AG04450 (cell line): ENCODE measurements around the gene GRID1. TPM values are rescaled to one million over a fixed set of nuclear protein-coding genes. Genes with fewer than 3 reads are reported as not detected.

Experiments used
- CTCF ChIA-PET: fragments of 300-600, 350-600 bp; formaldehyde crosslinking; extraction: SDS; loops from one replicate; lab custom pipeline; 2022; ENCODE audit warnings: antibody characterized with exemption, inconsistent platforms; lab: Charles Lee
- POLR2A ChIA-PET: fragments of 350-600 bp; formaldehyde crosslinking; extraction: SDS; loops from one replicate; lab custom pipeline; 2021; ENCODE audit warnings: antibody characterized with exemption, inconsistent platforms; lab: Yijun Ruan, JAX
- DNase-seq: peaks from one replicate; pipeline ENCODE4 v3.0.0-alpha.2; 2011; ENCODE audit warnings: low read depth, low spot score
- H3K27ac ChIP-seq: one replicate; pipeline ENCODE4 v1.5.1; 2012; ENCODE audit warnings: low read depth, low read length, control low read depth
- H3K27me3 ChIP-seq: one replicate; pipeline ENCODE4 v1.6.0; 2012; ENCODE audit warnings: low read length; ENCODE audit not compliant: control insufficient read depth, insufficient read depth
- H3K4me3 ChIP-seq: 2 replicates; pipeline ENCODE4 v1.5.1; 2011; ENCODE audit warnings: mild to moderate bottlenecking, low read depth, low read length, control low read depth
- H3K9me3 ChIP-seq: 2 replicates; pipeline ENCODE4 v1.5.1; 2012; ENCODE audit warnings: low read length; ENCODE audit not compliant: control insufficient read depth, insufficient read depth
- polyA plus RNA-seq: library from polyadenylated mRNA; depleted of rRNA; stranded (reverse); fragments of >200 nt; gene quantifications from 2 replicates; pipeline ENCODE4 v1.2.3, GENCODE V29; 2011
- TF ChIP-seq, protein P1 (sequence below): IDR thresholded peaks from 2 replicates; pipeline ENCODE4 v1.5.1; 2011; ENCODE audit warnings: low read depth, low read length, control low read depth, inconsistent platforms

The GRID1 gene
- polyA plus RNA-seq, 1 experiment, result not detected

DNA sequence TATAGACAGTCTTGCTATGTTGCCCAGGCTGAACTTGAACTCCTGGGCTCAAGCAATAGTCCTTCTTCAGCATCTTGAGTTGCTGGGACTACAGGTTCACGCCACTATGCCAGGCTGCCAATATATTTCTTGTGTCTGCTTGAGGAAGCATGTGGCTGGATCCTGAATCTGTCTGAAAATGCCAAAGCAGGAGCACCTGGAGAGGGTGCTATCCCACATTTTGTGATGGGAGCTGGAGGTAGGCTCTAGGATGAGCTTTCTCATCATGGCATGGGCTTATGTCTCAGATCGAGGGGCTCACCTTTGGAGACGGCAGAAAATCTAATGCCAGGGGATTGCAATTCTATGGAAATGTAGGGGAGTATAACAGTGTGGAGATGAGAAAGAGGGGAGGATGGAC is 744.2 kb downstream of the GRID1 start:
- CTCF ChIA-PET, result no interaction called here

DNA sequence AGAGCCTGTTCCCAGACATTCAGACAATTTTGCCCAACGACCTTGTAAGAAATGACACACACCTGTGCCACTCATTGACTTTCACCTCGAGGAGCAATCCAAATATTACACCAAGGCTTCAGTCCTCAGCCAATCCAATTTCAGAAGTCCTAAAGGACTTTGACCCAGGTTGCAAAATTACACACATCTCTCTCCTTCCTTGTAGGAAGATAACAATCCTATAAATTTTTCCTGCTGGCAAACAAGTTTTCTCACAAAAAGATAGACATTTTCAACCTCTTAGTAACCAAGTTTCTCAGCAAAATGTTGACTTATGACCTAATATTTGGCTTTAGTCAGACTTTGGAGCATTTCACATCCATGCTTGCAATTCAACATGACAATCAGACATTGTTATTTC is 745.0 kb downstream of the GRID1 start:
- no peak for DNase-seq
- Histone ChIP-seq H3K4me3 (no peak overlapping the region), H3K9me3 (peaks cover 33% of the 10 kb centered on the region), H3K27ac (no peak overlapping the region), H3K27me3 (no peaks in the 10 kb centered on the region)
- TF ChIP-seq, protein P1, sequence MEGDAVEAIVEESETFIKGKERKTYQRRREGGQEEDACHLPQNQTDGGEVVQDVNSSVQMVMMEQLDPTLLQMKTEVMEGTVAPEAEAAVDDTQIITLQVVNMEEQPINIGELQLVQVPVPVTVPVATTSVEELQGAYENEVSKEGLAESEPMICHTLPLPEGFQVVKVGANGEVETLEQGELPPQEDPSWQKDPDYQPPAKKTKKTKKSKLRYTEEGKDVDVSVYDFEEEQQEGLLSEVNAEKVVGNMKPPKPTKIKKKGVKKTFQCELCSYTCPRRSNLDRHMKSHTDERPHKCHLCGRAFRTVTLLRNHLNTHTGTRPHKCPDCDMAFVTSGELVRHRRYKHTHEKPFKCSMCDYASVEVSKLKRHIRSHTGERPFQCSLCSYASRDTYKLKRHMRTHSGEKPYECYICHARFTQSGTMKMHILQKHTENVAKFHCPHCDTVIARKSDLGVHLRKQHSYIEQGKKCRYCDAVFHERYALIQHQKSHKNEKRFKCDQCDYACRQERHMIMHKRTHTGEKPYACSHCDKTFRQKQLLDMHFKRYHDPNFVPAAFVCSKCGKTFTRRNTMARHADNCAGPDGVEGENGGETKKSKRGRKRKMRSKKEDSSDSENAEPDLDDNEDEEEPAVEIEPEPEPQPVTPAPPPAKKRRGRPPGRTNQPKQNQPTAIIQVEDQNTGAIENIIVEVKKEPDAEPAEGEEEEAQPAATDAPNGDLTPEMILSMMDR, result no peak
- POLR2A ChIA-PET, result no interaction called here
- CTCF ChIA-PET, result no interaction called here

More for the DNA sequence above, 744.2 kb downstream of the GRID1 start:
- DNase-seq, result no peak
- H3K27me3 ChIP-seq, result no peaks in the 10 kb centered on the region
- H3K4me3 ChIP-seq, result no peak overlapping the region
- TF ChIP-seq, protein P1, result no peak
- POLR2A ChIA-PET, result no interaction called here
- H3K9me3 ChIP-seq, result peaks cover 29% of the 10 kb centered on the region
- H3K27ac ChIP-seq, result no peak overlapping the region

DNA sequence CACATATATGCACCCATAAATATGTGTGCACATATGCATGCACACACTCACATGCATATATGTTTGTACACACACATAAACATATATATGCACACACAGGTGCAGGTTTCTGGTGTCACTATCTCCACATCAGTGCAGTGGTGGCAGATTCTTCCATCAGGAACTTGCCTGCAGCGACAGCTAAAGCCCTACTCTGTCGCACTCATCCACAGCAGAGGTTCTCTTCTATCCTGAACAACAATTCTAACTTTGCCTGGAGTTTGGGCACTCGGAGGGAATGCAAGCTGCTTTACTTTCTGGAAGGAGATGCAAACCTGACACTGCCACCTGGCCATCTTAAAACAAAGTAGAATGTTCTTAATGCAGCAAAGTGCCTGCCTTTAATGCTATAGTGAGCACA is 745.8 kb downstream of the GRID1 start:
- DNase-seq, result no peak
- no peak overlapping the region for H3K27ac ChIP-seq
- H3K9me3 ChIP-seq, result peaks cover 35% of the 10 kb centered on the region
- TF ChIP-seq, protein P1, result no peak
- POLR2A ChIA-PET, result no interaction called here
- CTCF ChIA-PET, result no interaction called here
- no peak overlapping the region for H3K4me3 ChIP-seq
- H3K27me3 ChIP-seq, result no peaks in the 10 kb centered on the region

DNA sequence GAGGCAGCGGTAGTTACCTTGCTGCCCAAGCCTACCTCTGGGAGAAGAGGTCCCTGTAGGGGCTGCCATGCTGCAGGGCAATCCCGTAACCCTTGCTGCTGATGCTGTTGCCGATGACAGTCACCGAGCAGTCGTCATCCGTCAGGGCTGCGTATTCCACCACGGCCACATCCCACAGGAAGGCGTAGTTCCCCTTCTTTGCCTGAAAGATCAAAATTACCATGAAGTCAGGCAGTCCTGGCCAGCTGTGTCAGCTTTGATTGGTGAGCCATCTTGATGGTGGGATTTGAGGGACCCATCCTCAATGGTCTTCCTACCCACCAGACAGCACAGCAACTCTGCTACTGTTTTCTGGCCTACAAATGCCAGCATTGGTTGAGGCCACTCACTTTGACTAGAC is 746.8 kb downstream of the GRID1 start:
- Histone ChIP-seq H3K9me3 (peaks cover 35% of the 10 kb centered on the region), H3K4me3 (no peak overlapping the region), H3K27ac (no peak overlapping the region), H3K27me3 (no peaks in the 10 kb centered on the region)
- ChIA-PET CTCF (no interaction called here), POLR2A (no interaction called here)
- DNase-seq, result no peak
- TF ChIP-seq, protein P1, result no peak

DNA sequence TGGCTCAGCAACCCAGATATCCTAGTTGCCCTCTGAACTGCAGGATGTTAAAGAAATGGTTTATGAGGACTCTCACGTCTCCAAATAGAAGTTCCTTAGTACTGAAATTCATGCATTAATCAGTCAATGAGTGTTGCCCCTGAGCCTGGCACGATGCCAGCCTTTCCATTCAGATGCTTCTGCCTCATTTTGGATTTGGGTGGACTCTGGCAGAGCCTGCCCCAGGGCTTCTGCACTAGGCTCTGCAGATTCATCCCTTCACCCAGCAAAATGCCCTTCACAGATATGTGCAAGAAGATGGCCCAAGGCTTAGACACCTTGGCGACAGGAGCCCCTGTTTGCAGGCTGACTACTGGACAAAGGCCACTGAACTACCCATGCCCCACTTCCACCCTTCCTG is 747.8 kb downstream of the GRID1 start:
- H3K9me3 ChIP-seq, result peaks cover 35% of the 10 kb centered on the region
- no peak overlapping the region for H3K4me3 ChIP-seq
- CTCF ChIA-PET, result no interaction called here
- H3K27ac ChIP-seq, result no peak overlapping the region
- TF ChIP-seq, protein P1, result no peak
- no peaks in the 10 kb centered on the region for H3K27me3 ChIP-seq
- no peak for DNase-seq
- POLR2A ChIA-PET, result no interaction called here
